ENCODE data around the gene GJC3. TPM values are rescaled to one million over a fixed set of nuclear protein-coding genes. Genes with fewer than 3 reads are reported as not detected.
"Not testable (repeated sequence)": the region's sequence is repeated elsewhere in the genome, so short reads cannot be mapped to it uniquely, and the experiment has no call there.

Gene GJC3
- polyA plus RNA-seq, 1 experiment: not detected

GRCh38 chr7:99943641-99944496 lies 14.4 kb upstream of the GJC3 start:
- TF ChIP-seq, protein P1, sequence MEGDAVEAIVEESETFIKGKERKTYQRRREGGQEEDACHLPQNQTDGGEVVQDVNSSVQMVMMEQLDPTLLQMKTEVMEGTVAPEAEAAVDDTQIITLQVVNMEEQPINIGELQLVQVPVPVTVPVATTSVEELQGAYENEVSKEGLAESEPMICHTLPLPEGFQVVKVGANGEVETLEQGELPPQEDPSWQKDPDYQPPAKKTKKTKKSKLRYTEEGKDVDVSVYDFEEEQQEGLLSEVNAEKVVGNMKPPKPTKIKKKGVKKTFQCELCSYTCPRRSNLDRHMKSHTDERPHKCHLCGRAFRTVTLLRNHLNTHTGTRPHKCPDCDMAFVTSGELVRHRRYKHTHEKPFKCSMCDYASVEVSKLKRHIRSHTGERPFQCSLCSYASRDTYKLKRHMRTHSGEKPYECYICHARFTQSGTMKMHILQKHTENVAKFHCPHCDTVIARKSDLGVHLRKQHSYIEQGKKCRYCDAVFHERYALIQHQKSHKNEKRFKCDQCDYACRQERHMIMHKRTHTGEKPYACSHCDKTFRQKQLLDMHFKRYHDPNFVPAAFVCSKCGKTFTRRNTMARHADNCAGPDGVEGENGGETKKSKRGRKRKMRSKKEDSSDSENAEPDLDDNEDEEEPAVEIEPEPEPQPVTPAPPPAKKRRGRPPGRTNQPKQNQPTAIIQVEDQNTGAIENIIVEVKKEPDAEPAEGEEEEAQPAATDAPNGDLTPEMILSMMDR (IDR thresholded peaks at IDR 0.05; ENCODE audit: insufficient read depth, low read depth, low read length): no peak
- no peak for DNase-seq (ENCODE audit: low read depth)
- Histone ChIP-seq H3K4me3 (ENCODE audit: low read depth, low read length) (no peak overlapping the region), H3K27me3 (ENCODE audit: control insufficient read depth, insufficient read depth, low read length) (0 out of 2 replicates have a peak, but pooled peaks cover 2% of the 10 kb centered on the region), H3K36me3 (ENCODE audit: control insufficient read depth, insufficient read depth, low read length) (no peaks in the 10 kb centered on the region)
- POLR2A ChIA-PET: no interaction called here
- CTCF ChIA-PET: interaction anchor here (0.9 to 1.1 kb wide), 2 partner anchors 36 to 46 kb away, joined by 3 read pairs; no protein-coding TSS in a partner anchor

DNA sequence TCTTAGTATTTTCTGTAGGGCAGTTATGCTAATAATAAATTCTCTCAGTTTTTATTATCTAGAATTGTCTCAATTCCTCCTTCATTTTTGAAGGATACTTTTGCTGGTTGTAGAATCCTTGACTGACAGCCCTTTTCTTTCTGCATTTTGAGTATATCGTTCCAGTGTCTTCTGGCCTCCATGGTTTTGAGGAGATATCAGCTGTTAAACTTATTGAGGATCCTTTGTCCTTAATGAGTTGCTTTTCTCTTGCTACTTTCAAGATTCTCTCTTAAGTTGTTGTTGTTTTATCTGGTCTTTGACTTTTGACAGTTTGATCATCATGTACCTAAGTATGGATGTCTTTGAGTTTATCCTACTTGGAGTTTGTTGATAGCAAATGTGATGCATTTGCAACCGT lies 8.9 kb upstream of the GJC3 start:
- POLR2A ChIA-PET: no interaction called here
- TF ChIP-seq, protein P1 (IDR thresholded peaks at IDR 0.05; ENCODE audit: insufficient read depth, low read depth, low read length): no peak
- Histone ChIP-seq H3K4me3 (ENCODE audit: low read depth, low read length) (no peak overlapping the region), H3K27me3 (ENCODE audit: control insufficient read depth, insufficient read depth, low read length) (peaks cover 3% of the 10 kb centered on the region; the same call in 1 of the 2 replicates), H3K36me3 (ENCODE audit: control insufficient read depth, insufficient read depth, low read length) (no peaks in the 10 kb centered on the region)
- CTCF ChIA-PET: interaction anchor here (1.1 to 1.3 kb wide), 2 partner anchors 11 to 19 kb away, joined by 3 read pairs; partner anchors contain the start of gene TRIM4
- DNase-seq (ENCODE audit: low read depth): no peak

DNA sequence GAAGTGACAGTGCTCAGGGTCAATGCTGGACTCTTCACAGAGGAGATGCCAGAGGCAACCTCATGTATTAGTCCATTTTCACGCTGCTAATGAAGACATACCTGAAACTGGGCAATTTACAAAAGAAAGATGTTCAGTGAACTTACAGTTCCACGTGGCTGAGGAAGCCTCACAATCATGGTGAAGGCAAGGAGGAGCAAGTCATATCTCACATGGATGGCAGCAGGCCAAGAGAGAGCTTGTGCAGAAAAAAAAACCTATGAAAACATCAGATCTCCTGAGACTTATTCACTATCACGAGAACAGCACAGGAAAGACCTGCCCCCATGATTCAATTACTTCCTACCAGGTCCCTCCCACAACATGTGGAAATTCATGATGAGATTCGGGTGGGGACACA lies 5.6 kb upstream of the GJC3 start:
- H3K27me3 ChIP-seq (ENCODE audit: control insufficient read depth, insufficient read depth, low read length); H3K36me3 ChIP-seq (ENCODE audit: control insufficient read depth, insufficient read depth, low read length); POLR2A ChIA-PET; DNase-seq (ENCODE audit: low read depth); H3K4me3 ChIP-seq (ENCODE audit: low read depth, low read length): not testable (repeated sequence)
- CTCF ChIA-PET: interaction anchor here (0.8 to 1.0 kb wide), 2 partner anchors 15 to 45 kb away, joined by 3 read pairs; no protein-coding TSS in a partner anchor

GRCh38 chr7:99930376-99930775 lies 956 bp upstream of the GJC3 start:
- ChIA-PET POLR2A (no interaction called here), CTCF (interaction anchor here (1.4 to 2.3 kb wide), 2 partner anchors 10 to 15 kb away, joined by 5 to 6 read pairs; partner anchors contain the start of gene TRIM4)
- H3K36me3 ChIP-seq (ENCODE audit: control insufficient read depth, insufficient read depth, low read length): no peaks in the 10 kb centered on the region
- no peak overlapping the region for H3K4me3 ChIP-seq (ENCODE audit: low read depth, low read length)
- H3K27me3 ChIP-seq (ENCODE audit: control insufficient read depth, insufficient read depth, low read length): peaks cover 10% of the 10 kb centered on the region
- TF ChIP-seq, protein P1 (IDR thresholded peaks at IDR 0.05; ENCODE audit: insufficient read depth, low read depth, low read length): no peak
- DNase-seq (ENCODE audit: low read depth): no peak

DNA sequence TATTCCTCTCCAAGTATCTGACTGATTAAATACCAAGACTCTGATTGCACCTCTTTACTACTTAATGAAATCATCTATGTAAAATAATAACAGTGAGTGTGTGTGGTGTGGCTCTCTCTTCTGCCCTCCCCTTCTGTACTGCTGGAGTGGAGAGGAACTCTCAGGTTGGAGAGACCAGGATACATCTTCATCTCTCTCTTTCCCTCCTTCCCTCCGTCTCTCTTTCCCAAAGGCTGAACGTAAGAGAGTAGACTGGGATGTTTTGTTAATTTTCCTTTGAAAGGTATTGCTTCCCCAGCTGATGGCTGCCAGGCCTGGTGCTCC lies 272 bp upstream of the GJC3 start:
- no peak overlapping the region for H3K4me3 ChIP-seq (ENCODE audit: low read depth, low read length)
- peaks cover 9% of the 10 kb centered on the region for H3K27me3 ChIP-seq (ENCODE audit: control insufficient read depth, insufficient read depth, low read length)
- POLR2A ChIA-PET: no interaction called here
- DNase-seq (ENCODE audit: low read depth): no peak
- CTCF ChIA-PET: interaction anchor here (0.7 to 2.3 kb wide), 8 partner anchors 10 to 64 kb away, joined by 3 to 8 read pairs (median 6); partner anchors contain the start of gene TRIM4
- TF ChIP-seq, protein P1 (IDR thresholded peaks at IDR 0.05; ENCODE audit: insufficient read depth, low read depth, low read length): no peak
- H3K36me3 ChIP-seq (ENCODE audit: control insufficient read depth, insufficient read depth, low read length): no peaks in the 10 kb centered on the region

All from BJ (cell line).